Erythroblast (primary cell): ENCODE data around the gene GCNT4.

Source experiments
- GATA1 ChIP-seq: IDR thresholded peaks from 2 replicates; pipeline ENCODE4 v1.6.1; 2011; ENCODE audit warnings: low read depth, mild to moderate bottlenecking, control low read depth, low read length, moderate library complexity
- POLR2A ChIP-seq: IDR thresholded peaks from 2 replicates; pipeline ENCODE4 v1.6.1; 2011; ENCODE audit warnings: mild to moderate bottlenecking, low read length

DNA sequence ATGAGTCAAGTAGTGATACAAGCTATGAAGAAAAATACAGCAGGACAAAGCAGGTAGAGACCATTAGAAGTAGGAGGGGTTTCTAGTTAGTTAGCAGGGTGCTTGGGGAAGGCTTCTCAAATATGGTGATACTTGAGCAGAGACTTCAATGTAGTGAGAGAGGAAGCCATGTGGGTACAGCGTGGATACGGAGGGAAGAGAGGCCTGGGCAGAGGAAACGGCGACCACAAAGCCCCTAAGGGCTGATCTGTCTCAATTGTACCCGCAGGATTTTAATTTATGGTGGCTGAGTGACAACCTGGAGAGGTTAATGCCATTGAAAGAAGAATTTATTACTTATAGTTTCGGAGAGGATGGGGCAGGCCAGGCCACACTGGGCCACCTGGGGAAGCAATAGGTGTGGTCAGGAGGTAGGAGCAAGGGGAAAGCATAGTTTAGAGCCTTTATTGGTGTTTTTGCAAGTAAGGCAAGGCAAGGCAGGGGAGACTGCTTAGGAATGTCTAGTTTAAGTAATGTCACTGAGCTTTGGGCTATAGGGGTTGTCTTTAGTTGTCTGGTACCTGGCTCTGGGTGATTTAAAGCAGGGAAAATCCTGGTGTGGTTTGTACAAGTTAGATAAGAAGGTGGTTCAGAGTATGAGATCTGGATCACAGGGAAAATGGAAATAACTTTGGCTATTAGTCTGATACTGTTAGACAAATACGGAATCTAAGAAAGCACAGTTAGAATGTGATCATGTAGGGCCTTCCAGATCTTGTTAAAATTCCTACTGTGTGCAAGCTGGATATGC lies 42.6 kb downstream of the GCNT4 start:
- no peak for TF ChIP-seq POLR2A
- TF ChIP-seq GATA1: no peak
